Measurements from ENCODE around the gene DDN. TPM values are rescaled to one million over a fixed set of nuclear protein-coding genes. Genes with fewer than 3 reads are reported as not detected.

Gene DDN
- total RNA-seq, 2 donors from 2014 or later: 0.14 TPM; not detected in 1

DNA sequence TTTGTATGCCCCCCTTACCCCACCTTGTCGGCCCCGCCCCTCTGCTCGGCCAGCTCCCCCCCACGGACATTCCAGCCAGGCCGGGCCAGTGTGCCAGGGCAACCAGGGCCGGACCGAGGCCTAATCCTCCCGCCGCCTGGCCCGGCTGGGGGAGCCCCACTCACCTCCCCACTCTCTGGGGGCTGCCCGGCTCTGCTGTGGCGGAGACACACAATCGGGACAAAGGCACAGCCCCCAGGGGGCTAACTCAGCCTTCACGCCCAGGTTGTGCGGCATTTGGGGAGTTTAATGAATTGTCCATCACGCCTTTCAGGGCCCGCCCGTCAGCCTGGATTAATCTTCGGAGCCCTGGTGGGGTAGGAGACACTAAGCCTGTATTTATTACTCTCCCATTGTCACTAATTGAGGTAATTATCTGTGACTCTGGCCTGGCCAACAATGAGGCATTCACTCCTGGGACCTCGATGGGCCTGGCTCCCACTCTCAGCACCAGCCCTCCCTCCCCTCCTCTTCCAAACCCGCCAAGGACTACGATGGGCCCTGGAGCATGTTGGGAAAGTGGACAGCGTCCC lies 12.4 kb downstream of the DDN start:
- TF ChIP-seq CTCF (IDR thresholded peaks at IDR 0.05): no peak

GRCh38 chr12:48985901-48986300 lies 13.3 kb downstream of the DDN start:
- ATAC-seq (ENCODE audit: insufficient number of reproducible peaks, low FRiP score, low read depth) (no peak), DNase-seq (ENCODE audit: low spot score) (no peak)
- Histone ChIP-seq H3K36me3 (no peaks in the 10 kb centered on the region), H3K9me3 (no peaks in the 10 kb centered on the region), H3K4me1 (ENCODE audit: control insufficient read depth in 1 of 2, low read depth in 2 of 2) (peaks cover 5 to 24% of the 10 kb centered on the region in 2 donors), H3K4me3 (no peak overlapping the region), H3K27ac (no peak overlapping the region), H3K27me3 (replicated peaks; ENCODE audit: insufficient read depth) (no peaks in the 10 kb centered on the region)
- no peak for TF ChIP-seq CTCF (IDR thresholded peaks at IDR 0.05)

More for the DNA sequence above, 12.4 kb downstream of the DDN start:
- Histone ChIP-seq H3K27ac (no peak overlapping the region), H3K9me3 (no peaks in the 10 kb centered on the region), H3K4me1 (ENCODE audit: control insufficient read depth in 1 of 2, low read depth in 2 of 2) (peaks cover 0 to 18% of the 10 kb centered on the region in 2 donors), H3K4me3 (no peak overlapping the region), H3K27me3 (replicated peaks; ENCODE audit: insufficient read depth) (no peaks in the 10 kb centered on the region), H3K36me3 (no peaks in the 10 kb centered on the region)
- DNase-seq (ENCODE audit: low spot score) (no peak), ATAC-seq (ENCODE audit: insufficient number of reproducible peaks, low FRiP score, low read depth) (no peak)

DNA sequence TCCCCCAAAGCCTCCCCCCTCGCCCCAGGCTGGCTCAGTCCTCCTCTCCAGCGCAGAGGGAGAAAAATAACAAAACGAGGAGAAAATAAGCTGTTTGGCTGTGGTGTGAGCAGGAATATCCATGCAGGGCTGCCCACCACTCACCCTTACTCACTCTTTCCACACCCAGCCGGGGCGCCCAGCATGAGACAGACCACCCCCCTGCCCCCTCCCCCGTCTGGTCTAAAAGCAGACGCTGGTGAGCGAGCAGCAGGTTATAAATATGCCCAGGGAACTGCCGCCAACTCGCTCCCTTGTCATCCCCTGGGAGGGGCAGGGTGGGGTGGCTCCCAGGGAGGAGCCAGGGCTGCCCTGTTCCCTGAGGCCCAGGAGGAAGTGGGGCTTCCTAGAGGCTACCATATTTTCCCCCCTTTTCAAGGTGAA lies 13.7 kb downstream of the DDN start:
- H3K36me3 ChIP-seq: no peaks in the 10 kb centered on the region
- peaks cover 9 to 29% of the 10 kb centered on the region in 2 donors for H3K4me1 ChIP-seq (ENCODE audit: control insufficient read depth in 1 of 2, low read depth in 2 of 2)
- no peak overlapping the region for H3K27ac ChIP-seq
- ATAC-seq (ENCODE audit: insufficient number of reproducible peaks, low FRiP score, low read depth) (no peak), DNase-seq (ENCODE audit: low spot score) (no peak)
- H3K9me3 ChIP-seq: no peaks in the 10 kb centered on the region
- no peak overlapping the region for H3K4me3 ChIP-seq
- H3K27me3 ChIP-seq (replicated peaks; ENCODE audit: insufficient read depth): no peaks in the 10 kb centered on the region
- no peak for TF ChIP-seq CTCF (IDR thresholded peaks at IDR 0.05)

DNA sequence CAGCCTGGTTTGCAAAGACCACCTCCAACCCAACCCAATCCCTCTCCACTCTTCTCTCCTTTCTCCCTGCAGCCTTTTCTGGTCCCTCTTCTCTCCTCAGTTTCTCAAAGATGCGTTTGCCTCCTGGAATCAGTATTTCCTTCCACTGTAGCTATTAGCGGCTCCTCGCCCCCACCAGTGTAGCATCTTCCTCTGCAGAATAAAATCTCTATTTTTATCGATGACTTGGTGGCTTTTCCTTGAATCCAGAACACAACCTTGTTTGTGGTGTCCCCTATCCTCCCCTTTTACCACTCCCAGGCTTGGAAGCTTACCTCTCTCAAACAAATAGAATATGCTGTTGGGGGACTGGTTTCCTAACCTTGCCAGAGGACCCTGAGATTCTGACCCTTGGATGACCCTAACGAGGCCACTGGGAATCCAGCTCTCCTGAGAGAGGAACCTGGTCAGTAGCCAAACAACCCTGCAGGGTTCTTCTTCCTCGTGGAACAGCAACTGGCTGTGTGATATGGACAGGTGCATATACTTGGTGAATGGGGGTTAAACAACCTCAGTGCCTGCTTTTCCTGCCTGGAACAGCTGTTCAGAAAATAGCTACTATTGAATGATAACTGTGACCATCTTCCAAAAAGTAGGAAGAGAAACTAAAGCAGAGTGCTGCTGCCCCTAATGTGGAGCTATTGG lies 16.6 kb downstream of the DDN start:
- Histone ChIP-seq H3K27me3 (replicated peaks; ENCODE audit: insufficient read depth) (peaks cover 8% of the 10 kb centered on the region), H3K4me3 (no peak overlapping the region), H3K4me1 (ENCODE audit: control insufficient read depth in 1 of 2, low read depth in 2 of 2) (peaks cover 32 to 57% of the 10 kb centered on the region in 2 donors), H3K9me3 (no peaks in the 10 kb centered on the region), H3K36me3 (no peaks in the 10 kb centered on the region), H3K27ac (no peak overlapping the region)
- TF ChIP-seq CTCF (IDR thresholded peaks at IDR 0.05): no peak
- DNase-seq (ENCODE audit: low spot score): no peak
- ATAC-seq (ENCODE audit: insufficient number of reproducible peaks, low FRiP score, low read depth): no peak

DNA sequence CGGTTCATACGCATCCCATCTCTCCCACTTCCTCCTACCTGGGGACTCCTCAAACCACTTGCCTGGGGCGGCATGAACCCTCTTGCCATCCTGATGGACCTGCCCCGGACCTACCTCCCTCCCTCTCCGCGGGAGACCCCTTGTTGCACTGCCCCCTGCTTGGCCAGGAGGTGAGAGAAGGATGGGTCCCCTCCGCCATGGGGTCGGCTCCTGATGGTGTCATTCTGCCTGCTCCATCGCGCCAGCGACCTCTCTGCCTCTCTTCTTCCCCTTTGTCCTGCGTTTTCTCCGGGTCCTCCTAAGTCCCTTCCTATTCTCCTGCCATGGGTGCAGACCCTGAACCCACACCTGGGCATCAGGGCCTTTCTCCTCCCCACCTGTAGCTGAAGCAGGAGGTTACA lies 17.4 kb downstream of the DDN start:
- Histone ChIP-seq H3K4me3 (peak overlapping the region; percentile 63), H3K27me3 (replicated peaks; ENCODE audit: insufficient read depth) (peaks cover 14% of the 10 kb centered on the region), H3K36me3 (no peaks in the 10 kb centered on the region), H3K27ac (no peak overlapping the region), H3K4me1 (ENCODE audit: control insufficient read depth in 1 of 2, low read depth in 2 of 2) (peaks cover 32 to 57% of the 10 kb centered on the region in 2 donors), H3K9me3 (no peaks in the 10 kb centered on the region)
- ATAC-seq (ENCODE audit: insufficient number of reproducible peaks, low FRiP score, low read depth): no peak
- TF ChIP-seq CTCF (IDR thresholded peaks at IDR 0.05): no peak
- no peak for DNase-seq (ENCODE audit: low spot score)
